NOMO-1 (cell line): ENCODE data around the gene TEX50.
A peak's percentile ranks its signal among the peaks of the same experiment; 100 is the strongest.
"Not testable (repeated sequence)": the region's sequence is repeated elsewhere in the genome, so short reads cannot be mapped to it uniquely, and the experiment has no call there.

ENCODE experiments used
- DNase-seq, 2 experiments: peaks; one replicate each; lab custom pipeline; 2025; ENCODE audit not compliant: unreplicated experiment in 2 of 2; lab: John Stamatoyannopoulos, UW

TEX50 gene

GRCh38 chr1:173661271-173661670 is 26.1 kb downstream of the TEX50 start:
- no peak for DNase-seq

- no peak for DNase-seq
Observed at GRCh38 chr1:173661763-173662162, 26.6 kb downstream of the TEX50 start.

GRCh38 chr1:173663159-173663558 is 28.0 kb downstream of the TEX50 start:
- DNase-seq: peak; percentile 1 to 47

- DNase-seq: no peak
Observed at GRCh38 chr1:173666646-173667045, 31.5 kb downstream of the TEX50 start.

- DNase-seq: no peak
Observed at GRCh38 chr1:173669491-173669941, 34.4 kb downstream of the TEX50 start, which contains the start of gene ANKRD45. ANKRD45 (minus strand) TSS chr1:173669851; CDS start chr1:173659418, 10,433 bp downstream.

GRCh38 chr1:173674496-173674895 is 39.4 kb downstream of the TEX50 start:
- not testable (repeated sequence) for DNase-seq

- DNase-seq: not testable (repeated sequence)
Observed at GRCh38 chr1:173680152-173680551, 45.0 kb downstream of the TEX50 start.

GRCh38 chr1:173682184-173682583 is 47.0 kb downstream of the TEX50 start:
- DNase-seq: no peak

GRCh38 chr1:173683838-173684237 is 48.7 kb downstream of the TEX50 start:
- not testable (repeated sequence) for DNase-seq

GRCh38 chr1:173685121-173685520 is 50.0 kb downstream of the TEX50 start:
- DNase-seq: not testable (repeated sequence)
